HG03460 (cell line): ENCODE results near the gene MUC22.
"Not testable (repeated sequence)": the region's sequence is repeated elsewhere in the genome, so short reads cannot be mapped to it uniquely, and the experiment has no call there.

Experiments
- ATAC-seq: cut with Tn5 transposase; IDR thresholded peaks from one replicate; pipeline ENCODE4 v1.9.1; 2021; ENCODE audit not compliant: unreplicated experiment

MUC22 gene

DNA sequence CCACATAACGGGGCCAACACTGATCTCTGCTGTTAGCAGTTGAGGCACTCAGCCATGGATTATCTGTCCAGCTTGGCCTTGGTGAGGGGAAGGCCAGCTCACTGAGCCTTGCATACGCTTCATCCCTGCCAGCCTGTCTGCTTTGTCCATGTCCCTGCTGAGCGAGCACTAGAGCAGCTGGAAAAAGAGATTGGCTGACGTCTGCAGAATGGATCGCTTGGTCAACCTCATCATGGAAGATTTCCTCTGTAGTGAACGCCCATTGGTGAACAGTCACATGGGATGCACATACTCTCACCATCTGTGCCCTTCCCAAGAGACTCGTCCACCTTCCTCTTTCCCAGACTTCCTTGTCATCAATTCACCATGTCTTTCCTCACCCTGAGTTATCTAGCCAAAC lies 26.9 kb downstream of the MUC22 start:
- ATAC-seq: no peak

DNA sequence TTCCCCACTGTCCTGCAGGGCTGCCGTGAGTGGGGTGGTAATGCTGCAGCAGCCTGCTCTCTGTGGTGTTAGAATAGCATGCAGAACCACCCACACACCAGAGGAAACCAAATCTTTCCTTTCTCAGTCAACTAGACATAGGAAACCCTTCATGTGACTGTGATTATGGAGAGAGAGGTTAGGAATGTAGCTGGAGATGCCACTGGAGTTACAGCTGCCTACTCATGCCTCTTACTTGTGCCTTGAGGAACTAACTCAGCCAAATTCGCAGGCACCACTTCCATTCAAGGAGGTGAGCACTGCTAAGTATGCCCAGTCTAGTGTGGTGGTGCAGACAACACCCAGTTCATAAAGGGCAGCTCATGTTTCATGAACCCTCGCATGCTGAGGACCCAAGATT lies 27.4 kb downstream of the MUC22 start:
- ATAC-seq: no peak

- no peak for ATAC-seq
Measured at GRCh38 chr6:31038559-31038958, 28.3 kb downstream of the MUC22 start.

DNA sequence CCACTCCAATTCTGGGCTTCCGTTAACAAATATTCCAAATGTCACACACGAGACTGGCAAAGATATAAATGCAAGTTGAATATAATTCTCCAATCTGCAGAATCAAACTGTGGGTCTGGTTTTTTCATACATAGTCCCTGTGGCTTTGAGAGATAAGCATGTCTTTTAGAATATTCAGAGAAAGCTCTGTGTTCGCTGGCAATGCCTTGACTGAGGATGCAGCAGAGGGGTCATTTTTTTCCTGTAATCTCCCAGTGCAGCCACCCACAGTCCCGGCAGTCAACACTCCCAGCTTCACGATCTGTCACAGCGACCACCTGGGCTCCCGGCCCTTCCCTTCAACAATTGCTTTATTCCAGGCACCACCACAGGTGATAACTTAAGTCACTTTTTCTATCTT lies 30.5 kb downstream of the MUC22 start:
- ATAC-seq: no peak

- ATAC-seq: no peak
Measured at GRCh38 chr6:31041372-31041974, 31.2 kb downstream of the MUC22 start.

DNA sequence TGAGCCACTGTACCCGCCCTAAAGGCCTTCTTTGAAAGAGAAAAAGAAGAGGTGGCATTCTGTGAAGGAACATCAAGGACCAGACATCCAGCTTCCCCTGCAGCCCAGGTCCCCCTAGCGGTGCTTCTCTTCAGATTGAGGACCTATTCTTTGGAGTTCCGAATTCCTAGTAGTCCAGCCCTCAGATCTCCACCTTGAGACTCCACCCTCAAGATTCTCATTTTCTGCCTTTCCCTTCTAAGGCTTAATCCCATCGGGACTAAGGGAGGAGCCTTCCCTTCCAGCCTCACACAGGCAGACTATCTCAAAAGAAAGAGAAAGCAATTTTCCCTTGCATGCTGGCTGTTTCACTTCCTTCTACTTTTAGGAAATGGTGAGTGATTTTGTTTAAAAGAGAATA lies 32.5 kb downstream of the MUC22 start:
- no peak for ATAC-seq

DNA sequence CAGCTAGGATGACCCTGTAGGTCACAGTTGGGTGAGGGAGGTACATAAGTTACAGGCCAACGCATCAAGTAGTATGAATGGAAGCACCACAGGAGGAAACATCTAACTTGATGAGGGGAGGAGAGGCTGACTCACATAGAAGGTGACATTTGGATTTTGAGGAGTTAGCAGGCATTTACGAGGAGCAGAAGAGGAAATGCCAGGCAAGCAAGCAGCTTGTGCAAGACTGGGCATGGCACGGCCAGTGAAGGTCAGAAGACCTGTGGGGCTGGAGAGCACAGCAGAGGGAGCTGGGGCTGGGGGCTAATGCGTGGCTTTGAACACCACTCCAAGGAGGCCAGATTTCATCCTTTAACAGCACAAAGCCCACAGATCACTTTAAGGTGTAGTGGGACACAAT lies 37.8 kb downstream of the MUC22 start:
- ATAC-seq: no peak

DNA sequence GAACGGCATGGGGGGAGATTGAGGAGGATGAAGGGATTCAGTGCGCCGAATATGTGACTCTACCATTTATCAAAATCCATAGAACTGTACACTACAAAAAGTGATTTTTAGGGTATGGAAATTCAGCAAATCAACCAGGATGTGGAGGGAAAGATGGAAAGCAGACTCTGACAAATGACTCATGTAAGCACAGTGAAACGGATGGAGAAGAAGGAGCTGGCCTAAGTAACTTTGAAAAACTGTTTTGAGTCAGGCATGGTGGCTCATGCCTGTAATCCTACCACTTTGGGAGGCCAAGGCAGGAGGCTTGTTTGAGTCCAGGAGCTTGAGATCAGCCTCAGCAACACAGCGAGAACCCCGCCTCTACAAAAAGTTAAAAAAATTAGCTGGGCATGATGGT lies 39.2 kb downstream of the MUC22 start:
- ATAC-seq: no peak

DNA sequence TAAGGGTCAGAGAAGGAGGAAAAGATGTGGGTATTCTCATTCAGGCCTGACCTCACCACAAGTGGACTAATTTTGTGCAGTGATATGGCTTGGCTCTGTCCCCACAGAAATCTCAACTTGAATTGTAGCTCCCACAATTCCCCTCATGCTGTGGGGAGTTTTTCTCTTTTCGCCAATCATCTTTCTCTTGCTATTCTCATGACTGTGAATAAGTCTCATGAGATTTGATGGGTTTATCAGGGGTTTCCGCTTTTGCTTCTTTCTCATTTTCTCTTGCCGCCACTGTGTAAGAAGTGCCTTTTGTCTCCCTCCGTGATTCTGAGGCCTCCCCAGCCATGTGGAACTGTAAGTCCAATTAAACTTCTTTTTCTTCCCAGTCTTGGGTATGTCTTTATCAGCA lies 42.9 kb downstream of the MUC22 start:
- not testable (repeated sequence) for ATAC-seq

DNA sequence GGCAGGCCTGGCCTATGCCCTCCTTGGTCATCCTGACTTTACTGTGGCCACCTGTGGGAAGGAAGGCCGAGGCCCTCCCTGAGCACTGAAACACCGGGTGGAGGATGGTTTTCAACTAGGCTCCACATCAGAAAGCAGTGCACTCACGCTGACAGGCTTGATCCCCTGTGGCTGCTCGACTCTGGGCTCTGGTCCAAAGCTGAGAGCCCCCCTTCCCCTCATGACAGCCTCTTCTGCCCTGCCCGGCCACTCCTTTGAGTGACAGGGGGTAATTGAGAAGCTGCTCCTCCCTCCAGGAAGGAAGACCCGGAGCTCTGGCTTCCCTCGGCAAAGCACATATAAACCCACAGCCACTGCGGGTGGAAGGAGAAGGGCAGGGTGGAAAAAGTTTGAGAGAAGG lies 43.6 kb downstream of the MUC22 start:
- no peak for ATAC-seq

DNA sequence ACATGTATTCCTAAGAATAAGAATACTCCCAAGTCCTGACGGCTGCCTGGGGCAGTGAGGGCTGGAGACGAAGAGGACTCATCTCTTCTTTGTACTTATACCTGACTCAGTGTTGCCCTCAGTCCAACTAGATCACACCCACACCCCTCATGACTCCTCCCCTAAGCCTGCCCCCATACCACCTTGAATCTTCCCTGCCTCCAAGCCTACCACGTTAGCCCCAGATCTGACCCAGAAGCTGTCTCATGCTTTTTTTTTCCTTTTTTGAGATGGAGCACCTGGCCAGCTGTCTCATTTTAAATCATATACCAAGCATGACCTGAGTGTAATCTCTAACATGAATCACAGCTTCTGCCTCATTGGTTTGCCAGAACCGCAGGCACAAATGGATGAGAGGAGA lies 45.2 kb downstream of the MUC22 start:
- ATAC-seq: no peak

GRCh38 chr6:31057426-31058003 lies 47.2 kb downstream of the MUC22 start:
- no peak for ATAC-seq

DNA sequence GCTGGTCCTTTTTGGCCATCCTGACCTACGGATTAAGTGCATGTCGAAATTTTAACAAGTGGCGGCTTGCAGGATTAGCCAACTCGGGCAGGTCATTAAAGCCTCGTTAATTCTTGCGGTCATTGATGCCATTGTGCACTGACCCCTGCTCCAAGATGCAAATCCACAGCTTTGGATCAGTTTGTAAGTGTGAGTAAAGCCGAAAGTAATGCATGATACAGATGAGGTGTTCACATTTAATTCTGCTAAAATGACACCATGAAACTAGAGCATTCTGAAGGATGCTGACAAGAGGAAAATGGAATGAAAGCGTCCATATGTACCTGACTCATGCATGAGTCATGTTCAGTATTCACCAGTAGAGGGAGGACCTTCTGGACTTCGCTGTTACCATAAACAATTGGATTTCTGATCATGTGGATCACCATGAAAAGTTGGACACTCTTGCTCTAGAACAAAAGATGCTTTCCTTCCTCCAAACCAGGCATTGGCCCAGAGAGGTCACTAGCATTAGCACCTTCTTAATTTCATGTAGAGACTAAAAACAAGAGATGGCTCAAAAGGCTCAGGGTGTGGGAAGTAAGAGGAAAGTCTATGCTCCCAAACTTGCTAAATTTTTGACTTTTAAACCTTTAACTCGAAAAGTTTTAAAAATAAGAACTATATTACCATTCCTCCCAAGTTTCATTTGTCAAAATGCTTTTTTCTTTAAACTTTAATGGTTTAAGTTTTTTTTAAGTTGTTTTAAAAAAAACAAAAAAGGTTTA lies 48.0 kb downstream of the MUC22 start:
- ATAC-seq: no peak

GRCh38 chr6:31060145-31060544 lies 49.9 kb downstream of the MUC22 start:
- ATAC-seq: no peak

- no peak for ATAC-seq
Measured at GRCh38 chr6:31063906-31064435, 53.7 kb downstream of the MUC22 start.

DNA sequence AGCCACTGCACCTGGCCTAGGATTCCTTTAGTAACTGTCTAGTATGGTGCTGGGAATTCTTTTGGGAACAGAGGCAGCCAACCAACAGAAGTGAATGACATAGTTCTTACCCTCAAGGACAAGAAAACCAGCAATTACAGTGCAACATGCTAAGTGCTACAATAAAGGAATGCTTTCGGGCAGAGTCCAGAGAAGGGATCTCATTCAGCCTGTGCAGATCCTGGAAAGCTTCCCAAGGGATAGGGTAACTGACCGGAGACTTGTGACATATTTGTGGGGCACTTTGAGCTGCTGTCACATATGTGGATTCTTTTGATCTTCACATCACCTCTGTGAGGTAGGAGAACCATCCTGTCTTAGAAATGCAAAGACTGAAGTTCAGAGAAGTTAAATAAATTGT lies 55.3 kb downstream of the MUC22 start:
- ATAC-seq: no peak

DNA sequence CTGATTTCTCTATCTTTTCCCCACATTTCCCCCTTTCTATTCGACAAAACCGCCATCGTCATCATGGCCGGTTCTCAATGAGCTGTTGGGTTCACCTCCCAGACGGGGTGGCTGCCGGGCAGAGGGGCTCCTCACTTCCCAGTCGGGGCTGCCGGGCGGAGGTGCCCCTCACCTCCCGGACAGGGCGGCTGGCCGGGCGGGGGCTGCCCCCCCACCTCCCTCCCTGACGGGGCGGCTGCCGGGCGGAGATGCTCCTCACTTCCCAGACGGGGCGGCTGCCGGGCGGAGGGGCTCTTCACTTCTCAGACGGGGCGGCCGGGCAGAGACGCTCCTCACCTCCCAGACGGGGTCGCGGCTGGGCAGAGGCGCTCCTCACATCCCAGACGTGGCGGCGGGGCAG lies 56.8 kb downstream of the MUC22 start:
- not testable (repeated sequence) for ATAC-seq

DNA sequence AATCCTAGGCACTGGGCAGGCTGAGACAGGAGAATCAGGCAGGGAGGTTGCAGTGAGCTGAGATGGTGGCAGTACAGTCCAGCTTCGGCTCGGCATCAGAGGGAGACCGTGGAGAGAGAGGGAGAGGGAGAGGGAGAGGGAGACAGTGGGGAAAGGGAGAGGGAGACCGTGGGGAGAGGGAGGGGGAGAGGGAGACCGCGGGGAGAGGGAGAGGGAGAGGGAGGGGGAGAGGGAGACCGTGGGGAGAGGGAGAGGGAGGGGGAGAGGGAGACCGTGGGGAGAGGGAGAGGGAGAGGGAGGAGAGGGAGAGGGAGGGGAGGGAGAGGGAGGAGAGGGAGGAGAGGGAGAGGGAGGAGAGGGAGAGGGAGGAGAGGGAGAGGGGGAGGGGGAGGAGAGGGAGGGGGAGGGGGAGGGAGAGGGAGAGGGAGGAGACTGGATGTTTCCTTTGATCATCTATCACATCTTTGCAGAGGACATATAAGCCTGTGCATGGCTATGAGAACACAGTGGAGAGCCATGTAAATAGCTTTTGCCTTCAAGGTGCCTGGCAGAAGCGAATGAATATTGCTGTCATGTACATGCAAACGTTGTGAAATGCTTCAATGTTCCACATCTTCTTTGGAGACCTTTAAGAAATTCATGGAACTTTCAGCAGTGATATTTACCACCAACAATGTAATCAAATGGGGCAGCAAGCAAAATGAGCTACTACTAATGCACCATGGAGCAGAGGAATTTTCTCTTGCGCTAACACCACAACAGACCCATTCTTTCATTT lies 57.8 kb downstream of the MUC22 start:
- not testable (repeated sequence) for ATAC-seq

- no peak for ATAC-seq
Measured at GRCh38 chr6:31068669-31069340, 58.5 kb downstream of the MUC22 start.

GRCh38 chr6:31070711-31071197 lies 60.5 kb downstream of the MUC22 start:
- ATAC-seq: no peak

DNA sequence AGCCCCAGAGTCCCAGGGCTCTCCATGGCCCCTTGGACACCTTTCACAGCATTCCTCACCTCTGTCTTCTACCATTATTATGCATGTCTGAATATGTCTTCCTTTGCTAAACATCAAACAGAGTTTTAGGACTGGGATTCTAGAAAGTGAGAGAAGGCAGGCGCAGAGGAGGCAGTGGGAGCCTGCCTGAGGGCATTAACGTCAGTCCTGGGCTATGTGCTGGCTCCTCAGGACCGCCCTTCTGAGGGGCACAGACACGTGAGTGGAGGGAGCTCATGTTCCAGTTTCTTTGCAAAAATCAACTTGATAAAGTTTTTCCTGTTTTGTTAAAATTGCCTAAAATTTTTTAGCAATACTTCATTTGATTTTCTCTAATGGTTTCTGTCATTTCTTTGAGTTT lies 64.1 kb downstream of the MUC22 start:
- no peak for ATAC-seq
